NT2/D1 (cell line): ENCODE results near the gene RNF220.

Experiments used
- YY1 ChIP-seq: IDR thresholded peaks from 2 replicates; pipeline ENCODE4 v1.6.1; 2011; ENCODE audit not compliant: insufficient read length, insufficient read depth
- ZNF274 ChIP-seq: IDR thresholded peaks from 2 replicates; pipeline ENCODE4 v1.6.1; 2011; ENCODE audit warnings: mild to moderate bottlenecking, low read depth, low read length

DNA sequence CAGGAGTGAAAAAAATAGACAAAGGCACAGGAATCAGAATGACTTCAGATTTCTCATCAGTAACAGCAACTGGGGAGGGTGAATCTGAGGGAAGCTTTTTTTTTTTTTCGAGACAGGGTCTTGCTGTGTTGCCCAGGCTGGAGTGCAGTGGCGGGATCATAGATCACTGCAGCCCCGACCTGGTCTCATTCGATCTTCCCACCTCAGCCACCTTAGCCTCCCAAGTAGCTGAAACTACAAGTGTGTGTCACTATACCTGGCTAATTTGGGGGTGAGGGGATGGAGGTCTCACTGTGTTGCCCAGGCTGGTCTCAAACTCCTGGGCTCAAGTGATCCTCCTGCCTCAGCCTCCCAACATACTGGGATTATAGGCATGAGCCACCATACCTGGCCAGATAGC is 280.2 kb downstream of the RNF220 start:
- TF ChIP-seq YY1, result no peak
- TF ChIP-seq ZNF274, result no peak
